ENCODE results near the gene TFIP11.
"Not testable (repeated sequence)": the region's sequence is repeated elsewhere in the genome, so short reads cannot be mapped to it uniquely, and the experiment has no call there.

TFIP11 gene

DNA sequence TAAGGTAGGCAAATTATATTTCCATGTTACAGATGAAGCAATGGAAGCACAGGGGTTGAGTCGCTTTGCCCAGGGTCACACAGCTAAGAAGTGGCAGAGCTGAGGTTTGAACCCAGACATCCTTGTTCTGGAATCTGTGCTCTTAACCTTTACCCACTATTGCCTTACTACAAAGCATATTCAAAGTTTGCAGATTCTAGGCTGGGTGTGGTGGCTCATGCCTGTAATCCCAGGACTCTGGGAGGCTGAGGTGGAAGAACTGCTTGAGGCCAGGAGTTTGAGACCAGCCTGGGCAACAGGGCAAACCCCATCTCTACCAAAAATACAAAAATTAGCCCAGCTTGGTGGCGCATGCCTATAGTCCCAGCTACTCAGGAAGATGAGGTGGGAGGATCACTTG, 27.8 kb upstream of the TFIP11 start:
- no peak for DNase-seq

DNA sequence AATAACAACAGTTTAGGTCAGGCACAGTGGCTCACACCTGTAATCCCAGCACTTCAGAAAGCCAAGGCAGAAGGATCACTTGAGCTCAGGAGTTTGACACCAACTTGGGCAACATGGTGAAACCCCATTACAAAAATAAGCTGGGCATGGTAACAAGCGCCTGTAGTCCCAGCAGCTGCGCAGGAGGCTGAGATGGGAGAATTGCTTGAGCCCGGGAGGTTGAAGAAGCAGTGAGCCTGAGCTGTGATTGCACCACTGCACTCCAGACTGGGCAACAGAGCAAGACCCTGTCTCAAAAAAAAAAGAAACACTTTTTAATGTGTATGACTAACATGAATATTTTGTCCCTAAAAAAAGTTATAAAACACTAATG, 24.5 kb upstream of the TFIP11 start:
- no peak for DNase-seq

DNA sequence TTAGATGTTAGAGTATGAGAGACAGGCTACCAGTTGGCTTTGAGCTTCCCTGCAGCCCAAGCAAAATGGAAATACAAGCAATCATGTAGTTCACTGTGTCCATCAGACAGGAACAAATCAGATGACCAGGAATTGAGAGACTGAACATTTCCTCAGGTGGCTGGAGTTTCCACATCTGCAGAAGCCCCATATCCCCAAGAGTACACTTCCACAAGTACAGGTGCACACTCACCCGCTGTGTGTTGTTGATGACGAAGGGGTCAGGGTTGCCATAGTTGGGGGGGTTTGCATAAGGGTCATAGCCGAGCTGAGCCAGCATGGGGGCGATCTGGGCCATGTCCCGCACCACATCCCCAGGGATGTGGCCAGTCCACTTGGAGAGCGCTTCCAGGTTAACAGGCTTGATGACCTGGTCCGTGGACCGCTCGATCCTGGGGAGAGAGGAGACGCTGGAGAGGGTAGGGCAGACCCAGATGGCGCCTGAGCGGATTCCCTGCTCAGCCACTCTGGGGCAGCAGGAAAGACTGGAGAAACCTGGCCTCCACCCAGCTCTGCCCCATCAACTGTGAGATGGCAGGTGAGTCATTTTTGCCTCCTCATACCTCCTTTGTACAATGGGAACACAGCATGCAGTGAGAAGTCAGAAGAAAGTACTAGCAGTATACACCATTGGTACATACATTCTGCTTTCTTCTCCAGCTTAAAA, 23.9 kb upstream of the TFIP11 start:
- no peak for DNase-seq

DNA sequence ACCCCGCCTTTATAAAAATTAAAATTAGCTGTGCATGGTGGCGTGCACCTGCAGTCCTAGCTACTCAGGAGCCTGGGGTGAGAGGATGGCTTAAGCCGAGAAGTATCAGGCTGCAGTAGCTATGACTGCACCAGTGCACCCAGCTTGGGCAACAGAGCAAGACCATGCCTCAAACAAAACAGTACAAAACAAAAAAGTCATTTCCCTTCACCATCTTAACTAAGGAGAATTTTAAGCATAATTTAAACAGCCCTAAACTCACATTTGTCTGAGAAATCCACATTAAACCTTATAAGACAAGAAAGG, 23.3 kb upstream of the TFIP11 start:
- DNase-seq: no peak

DNA sequence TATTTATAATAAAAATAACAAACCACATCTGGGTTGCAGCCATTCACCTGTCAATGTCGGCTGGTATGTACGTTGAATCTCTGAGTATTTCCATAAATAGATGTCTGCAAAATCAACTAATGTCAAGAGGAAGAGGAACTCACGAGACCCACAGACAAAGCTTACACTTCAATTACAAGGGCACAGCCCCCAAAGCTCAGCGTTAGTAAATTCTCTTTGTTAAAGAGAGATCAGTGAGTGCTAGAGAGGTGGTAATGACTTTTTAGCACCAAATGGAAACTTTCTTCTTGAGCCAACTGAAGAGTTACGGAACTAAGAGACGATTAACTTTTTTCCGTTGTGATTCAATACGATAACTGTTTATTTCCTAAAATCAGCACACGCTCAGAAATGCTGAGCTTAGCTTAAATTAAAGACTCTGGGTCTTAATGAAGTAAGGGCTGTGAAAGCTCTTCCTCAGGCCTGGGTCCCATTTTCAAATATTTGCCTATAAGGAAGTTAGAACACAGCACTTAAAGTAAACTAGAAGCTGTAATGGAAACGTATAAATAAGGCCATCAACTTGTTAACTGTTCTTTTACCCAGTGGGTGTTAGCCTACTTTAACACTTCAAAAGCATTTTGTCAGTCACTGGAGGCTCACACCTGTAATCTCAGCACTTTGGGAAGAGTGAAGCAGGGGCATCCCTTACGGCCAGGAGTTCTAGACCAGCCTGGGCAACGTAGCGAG, 22.8 kb upstream of the TFIP11 start:
- DNase-seq: no peak

DNA sequence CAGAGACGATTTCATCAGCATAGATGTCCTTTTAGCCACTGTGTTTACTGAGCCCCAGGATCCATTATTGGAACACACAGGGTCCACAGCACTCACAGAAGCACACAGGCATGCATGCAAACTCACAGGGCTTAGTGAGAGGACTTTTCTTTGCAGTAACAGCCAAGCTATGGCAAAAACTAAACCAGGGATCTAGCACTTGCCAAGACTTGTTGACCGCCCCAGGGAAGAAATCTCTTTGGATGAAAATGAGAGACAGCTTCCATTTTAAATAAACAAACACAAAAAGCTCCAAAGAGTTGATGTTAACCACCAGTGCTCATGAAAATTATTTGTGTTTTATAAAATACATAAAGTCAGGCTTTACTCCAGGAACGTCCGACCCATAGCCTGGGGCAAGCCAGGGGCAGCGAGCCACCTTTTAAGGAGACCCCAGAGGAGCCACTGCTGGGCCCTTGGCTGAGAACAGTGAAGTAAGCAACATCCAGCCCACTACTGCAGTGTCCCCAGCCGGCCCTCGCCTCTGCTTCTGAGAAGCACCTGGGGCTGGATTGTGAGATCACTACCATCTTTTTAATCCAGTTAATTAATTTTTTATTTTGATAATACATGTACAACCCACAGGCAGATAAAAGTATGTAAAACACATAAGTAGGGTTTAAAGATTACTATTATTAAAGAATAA, 22.0 kb upstream of the TFIP11 start:
- no peak for DNase-seq

DNA sequence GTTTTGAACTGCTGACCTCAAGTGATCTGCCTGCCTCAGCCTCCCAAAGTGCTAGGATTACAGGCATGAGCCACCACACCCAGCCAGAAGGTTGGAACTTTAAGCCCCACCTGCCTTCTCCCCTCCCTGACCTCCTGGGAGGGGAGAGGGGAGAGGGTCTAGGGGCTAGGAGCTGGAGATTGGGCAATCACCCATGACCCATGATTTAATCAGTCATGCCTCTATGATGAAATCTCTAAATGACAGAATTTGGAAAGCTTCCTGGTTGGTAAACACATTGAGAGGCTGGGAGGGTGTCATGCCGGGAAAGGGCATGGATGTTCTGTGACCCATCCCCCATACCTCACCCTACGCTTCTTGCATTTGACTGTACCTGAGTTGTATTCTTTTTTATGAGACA, 17.1 kb upstream of the TFIP11 start:
- DNase-seq: no peak

DNA sequence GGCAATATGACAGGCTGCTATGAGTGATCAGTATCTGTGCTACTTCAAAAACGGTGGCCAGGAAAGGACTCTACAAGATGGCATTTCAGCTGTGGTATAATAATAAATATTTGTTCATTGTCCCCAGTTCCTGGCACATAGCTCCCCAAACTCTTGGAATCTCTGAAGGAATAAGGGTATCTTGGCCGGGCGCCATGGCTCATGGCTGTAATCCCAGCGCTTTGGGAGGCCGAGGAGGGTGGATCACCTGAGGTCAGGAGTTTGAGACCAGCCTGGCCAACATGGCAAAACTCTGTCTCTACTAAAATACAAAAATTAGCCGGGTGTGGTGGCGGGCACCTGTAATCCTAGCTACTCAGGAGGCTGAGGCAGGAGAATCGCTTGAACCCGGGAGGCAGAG, 16.2 kb upstream of the TFIP11 start:
- not testable (repeated sequence) for DNase-seq

DNA sequence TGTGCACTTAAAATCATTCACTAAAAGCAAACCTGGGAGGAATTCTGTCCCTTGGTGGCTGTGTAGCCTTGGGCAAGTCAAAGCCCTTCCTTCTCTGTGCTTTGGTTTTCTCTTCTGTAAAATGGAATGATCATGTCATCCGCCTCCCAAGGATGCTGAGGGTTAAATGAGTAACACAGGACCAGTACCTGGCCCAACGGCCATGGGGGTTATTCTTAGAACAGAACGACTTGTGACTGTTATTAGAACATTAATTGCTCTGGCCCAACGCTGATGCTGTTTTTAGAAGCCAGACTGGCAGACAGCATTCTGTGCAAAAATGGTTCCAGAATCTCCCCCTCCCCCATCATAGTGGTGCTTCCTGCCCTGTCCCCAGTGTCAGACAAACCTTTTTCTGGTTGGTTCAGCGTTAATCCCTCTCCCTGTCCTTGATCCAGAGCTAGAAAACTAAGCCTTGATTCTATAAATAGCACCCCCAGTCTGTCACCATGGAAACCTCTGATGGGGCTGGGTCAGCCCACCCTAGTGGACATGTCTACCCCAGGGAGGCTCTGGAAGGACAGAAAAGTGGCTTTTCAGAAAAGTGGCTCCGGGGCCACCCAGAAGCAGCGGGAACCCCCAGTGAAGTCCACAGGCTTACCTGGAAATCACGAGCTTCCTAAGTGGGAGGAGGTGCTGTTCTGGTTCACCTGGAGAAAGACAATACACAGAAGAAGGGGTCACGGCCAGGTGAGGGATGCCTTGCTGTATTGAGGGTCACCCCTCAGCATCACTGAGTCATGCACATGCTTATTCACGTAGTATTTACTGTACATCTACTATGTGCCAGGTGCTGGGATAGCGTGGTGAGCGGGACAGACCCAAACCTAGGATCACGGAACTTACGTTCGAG, 15.5 kb upstream of the TFIP11 start:
- DNase-seq: no peak

DNA sequence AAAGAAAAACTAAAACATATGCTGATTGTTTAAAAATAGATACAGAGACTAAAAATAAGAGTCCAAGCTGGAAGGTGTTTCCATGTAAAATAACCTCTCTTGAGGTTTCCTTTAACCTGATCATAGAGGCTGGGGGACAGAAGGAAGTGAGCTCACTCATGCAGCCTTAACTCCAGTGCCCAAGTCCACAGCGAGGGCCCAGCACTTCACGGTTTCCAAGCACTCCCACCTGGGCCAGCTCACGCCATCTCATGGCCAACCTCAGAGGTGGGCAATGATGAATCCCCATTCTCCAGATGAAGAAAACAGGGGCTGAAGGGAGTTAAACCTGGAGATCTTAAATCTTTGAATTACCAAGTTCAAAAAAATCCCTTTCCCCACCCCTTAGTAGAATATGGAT, 14.9 kb upstream of the TFIP11 start:
- DNase-seq: no peak

DNA sequence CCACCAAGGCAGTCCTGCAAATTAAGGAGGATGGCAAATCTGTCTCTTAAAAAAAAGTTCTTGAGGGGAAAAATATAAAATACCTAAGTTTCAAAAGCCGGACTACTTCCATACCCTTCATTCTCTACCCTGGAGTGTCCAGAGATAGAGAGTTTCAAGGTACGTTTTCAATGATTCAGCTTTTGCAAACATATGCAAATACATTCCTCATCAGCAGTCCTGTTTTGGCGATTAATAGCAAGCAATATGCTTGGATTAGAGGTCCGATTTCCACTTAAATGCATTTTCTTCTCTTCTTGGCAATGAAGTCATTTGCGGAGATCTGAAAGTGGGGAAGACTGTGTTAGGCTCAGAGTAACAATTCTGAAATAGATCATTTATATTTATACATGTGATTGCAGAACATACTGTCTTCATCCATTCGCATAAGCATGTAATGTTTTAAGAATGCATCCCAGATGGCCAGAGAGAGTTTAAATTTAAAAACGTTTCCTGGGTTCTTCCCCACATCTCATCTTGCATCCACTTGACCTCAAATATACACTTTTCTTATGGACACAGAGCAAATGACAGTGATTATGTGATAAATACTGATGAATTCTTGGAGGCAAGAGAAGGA, 13.8 kb upstream of the TFIP11 start:
- no peak for DNase-seq

DNA sequence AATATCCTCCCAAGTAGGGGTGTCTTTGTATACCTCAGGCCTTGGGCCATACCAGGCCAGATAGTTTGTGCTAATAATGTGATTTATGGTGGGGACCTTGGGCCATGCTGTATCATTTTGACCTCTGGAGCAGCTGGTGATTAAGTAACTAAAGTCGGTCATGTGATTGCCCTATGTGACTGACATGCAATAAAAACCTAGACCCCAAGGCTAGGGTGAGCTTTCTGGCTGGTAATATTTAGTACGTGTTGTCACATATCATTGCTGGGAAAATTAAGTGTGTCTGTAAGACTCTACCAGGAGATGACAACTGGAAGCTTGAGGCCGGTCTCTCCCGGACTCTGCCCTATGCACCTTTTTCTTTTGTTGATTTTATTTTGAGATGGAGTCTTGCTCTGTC, 12.6 kb upstream of the TFIP11 start:
- no peak for DNase-seq

DNA sequence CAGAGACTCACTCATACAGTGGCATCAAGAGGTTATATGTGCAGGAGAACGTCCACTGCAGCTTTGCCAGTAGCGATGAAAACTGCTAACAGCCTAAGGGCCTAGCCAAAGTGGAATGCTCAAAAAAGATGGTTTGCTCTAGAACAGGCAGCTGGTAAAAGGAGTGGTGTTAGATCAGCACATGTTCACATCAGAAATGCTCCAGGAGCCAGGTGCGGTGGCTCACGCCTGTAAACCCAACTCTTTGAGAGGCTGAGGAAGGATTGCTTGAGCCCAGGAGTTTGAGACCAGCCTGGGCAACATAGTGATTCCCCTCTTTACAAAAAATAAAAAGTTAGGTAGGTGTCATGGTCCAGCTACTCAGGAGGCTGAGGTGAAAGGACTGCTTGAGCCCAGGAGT, 10.3 kb upstream of the TFIP11 start:
- no peak for DNase-seq

DNA sequence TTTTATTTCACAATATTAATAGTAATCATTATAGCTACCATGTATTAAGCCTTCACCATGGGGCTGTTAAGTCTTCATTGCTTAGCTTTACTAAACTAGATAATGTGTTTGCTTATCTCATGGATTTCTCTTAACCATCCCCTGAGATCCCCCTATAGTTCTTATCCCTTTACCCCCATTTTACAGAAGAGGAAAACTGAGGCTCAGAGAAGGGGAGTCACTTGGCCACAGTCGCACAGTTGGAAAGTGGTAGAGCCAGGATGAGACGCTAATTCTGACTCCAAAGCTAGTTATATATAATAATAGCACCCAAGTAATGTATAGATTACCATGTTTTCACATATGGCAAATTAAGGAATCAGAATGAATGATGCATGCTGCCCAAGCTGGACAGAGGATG, 9.7 kb upstream of the TFIP11 start:
- DNase-seq: no peak

DNA sequence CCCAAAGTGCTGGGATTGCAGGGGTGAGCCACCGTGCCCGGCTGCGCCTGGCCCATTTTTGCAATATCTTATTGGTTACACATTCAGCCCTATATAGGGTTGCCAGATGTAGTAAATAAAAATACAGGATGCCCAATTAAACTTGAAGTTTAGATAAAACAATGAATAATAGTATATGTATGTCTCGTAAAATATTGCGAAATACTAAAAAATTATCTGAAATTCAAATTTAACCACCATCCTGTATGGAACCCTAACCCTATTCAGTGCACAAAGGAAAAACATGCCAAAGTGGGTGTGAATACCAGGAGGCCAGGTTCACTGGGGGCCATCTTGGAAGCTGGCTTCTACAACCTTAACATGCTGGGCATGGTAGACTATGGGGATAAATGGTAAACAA, 5.2 kb upstream of the TFIP11 start:
- no peak for DNase-seq

DNA sequence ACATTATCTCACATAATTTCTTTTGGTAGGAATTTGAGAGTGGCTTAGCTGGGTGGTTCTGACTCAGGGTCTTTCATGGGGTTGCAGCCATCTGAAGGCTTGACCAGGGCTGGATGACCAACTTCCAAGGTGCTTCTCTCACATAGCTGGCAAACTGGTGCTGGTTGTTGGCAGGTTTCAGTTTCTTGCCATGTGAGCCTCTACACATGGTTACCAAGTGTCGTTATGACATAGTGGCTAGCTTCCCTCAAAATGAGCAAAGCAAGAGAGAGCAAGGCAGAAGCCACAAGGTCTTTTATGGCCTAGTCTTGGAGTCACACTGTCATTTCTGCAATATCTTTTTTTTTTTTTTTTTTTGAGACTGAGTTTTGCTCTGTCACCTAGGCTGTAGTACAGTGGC, 4.2 kb upstream of the TFIP11 start:
- no peak for DNase-seq

DNA sequence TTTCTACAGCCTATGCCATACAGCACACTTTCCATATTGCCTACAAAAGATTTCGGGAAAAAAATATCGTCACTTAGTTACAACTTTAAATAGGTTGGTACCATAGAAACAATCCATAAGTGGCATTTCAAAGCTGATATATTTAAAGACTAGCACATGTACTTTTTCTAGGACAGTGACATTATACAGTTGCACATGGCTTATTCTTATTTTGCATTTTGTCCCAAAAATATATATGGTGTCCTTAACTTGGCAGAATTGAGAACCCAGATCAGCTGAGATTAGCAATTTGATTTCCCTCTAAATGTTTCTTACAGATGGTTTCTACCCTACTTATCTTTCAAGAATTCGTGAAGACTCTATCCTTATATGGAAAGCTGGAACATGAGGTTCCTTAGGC, 3.7 kb upstream of the TFIP11 start:
- no peak for DNase-seq

DNA sequence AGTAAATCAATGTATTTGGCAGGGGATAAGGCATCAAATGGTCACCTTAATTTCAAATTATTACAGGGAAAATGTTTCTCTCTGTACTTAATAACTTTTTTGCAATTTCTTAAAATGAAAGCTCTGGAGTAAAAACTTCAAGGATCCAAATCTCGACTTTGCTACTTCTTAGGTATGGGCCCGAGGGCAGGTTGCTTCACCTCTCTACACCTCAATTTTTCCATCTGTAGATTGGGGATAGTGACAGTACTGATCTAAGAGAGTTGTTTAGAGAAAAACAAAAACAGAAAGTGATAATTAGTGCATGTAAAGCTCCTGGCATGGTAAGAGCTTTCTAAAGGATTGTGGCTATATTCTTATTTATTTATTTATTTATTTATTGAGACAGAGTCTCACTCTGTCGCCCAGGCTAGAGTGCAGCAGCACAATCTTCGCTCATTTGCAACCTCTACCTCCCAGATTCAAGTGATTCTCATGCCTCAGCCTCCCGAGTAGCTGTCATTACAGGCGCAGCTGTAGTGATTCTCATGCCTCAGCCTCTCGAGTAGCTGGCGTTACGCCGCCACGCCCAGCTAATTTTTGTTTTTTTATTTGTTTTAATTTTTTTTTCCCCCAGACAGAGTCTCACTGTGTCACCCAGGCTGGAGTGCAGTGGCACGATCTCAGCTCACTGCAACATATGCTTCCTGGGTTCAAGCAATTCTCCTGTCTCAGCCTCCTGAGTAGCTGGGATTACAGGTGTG, 2.3 kb upstream of the TFIP11 start:
- no peak for DNase-seq

DNA sequence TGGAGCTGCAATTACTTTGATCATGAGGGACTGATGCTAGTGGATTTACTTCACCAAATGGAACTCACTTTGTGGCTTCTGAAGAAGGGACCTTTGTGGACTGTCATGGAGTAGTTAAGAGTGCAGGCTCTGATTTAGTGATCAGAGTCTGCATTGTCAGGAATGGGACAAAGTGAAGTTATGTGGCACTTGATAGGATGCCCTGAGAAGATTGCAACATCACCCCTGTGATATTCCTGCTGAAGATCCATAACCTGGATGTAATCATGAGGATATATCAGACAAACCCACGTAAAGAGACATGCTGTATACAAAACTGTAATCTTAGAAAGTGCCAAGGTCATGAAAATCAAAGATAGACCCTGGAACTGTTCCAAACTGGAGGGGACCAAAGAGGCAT, 1.6 kb upstream of the TFIP11 start:
- DNase-seq: no peak

DNA sequence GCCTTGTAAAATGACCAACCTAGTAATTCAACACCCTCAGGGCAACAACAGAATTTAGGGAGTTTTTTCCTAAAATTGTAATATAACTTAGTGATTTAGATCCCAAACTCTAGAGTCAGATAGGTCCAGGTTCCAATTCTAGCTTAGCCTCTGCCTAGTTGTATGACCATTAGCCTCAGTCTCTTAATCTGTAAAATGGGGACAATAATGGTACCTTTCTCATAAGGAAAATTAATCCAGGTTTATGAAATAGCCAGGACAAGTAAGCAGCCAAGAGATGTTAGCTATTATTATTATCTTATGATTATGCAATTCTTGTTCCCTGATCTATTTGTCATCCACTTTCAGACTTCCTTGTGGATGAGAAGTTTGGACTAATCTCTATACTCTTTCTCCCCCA, 4.1 kb downstream of the TFIP11 start:
- no peak for DNase-seq

DNA sequence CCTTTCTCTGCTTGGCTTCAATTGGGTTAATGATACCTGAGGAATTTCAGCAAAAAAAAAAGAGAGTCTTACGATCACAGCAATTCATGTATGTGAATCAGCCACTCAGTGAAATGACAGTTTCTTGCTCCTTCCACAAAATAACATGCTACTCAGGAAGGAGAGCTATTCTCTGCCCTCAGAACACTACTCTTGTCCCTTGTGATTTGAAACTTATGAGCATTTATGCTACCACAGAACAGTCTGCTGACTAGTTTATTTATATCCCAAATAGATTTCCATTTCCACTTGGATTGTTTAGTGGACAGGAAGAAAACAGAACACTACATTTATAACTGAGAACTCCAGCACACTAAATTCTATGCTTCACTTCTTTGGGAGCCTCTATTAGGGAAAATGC, 8.5 kb downstream of the TFIP11 start:
- DNase-seq: no peak

Measured in activated gamma-delta T cell treated with Interleukin-2 at 50 U/mL for 16 hours (primary cell).